Naive B cell (primary cell): ENCODE results near the gene IARS2. TPM values are rescaled to one million over a fixed set of nuclear protein-coding genes. Genes with fewer than 3 reads are reported as not detected.
A peak's percentile ranks its signal among the peaks of the same experiment; 100 is the strongest.

Source experiments
- ATAC-seq, 2 donors: fragments of 150-1000 bp; cut with Tn5 transposase; 2 replicates each; pipeline ENCODE4 v1.10.0; 2021; ENCODE audit warnings: low read depth in 2 of 2, mild to moderate bottlenecking in 2 of 2, moderate library complexity in 2 of 2
- DNase-seq: peaks from one replicate; pipeline ENCODE4 v3.0.0; 2022
- H3K27ac Mint-ChIP-seq, 6 donors: one replicate each; pipeline ENCODE4 v1.8.0; 2020 to 2022; ENCODE audit warnings: mild to moderate bottlenecking in 6 of 6, mixed read lengths in 6 of 6, moderate library complexity in 5 of 6, inconsistent platforms in 2 of 6
- H3K27me3 Mint-ChIP-seq, 3 donors: one replicate each; pipeline ENCODE4 v1.8.0; 2021 to 2022; ENCODE audit warnings: mixed read lengths in 3 of 3, mild to moderate bottlenecking in 1 of 3
- H3K36me3 Mint-ChIP-seq, 2 donors: one replicate each; pipeline ENCODE4 v1.8.0; 2020 to 2022; ENCODE audit warnings: mixed read lengths in 2 of 2, inconsistent platforms in 1 of 2, mild to moderate bottlenecking in 1 of 2
- H3K4me1 Mint-ChIP-seq, 3 donors: one replicate each; pipeline ENCODE4 v1.8.0; 2020 to 2022; ENCODE audit warnings: mixed read lengths in 3 of 3, inconsistent platforms in 1 of 3, mild to moderate bottlenecking in 1 of 3, moderate library complexity in 1 of 3
- H3K4me3 Mint-ChIP-seq, 8 donors: one replicate each; pipeline ENCODE4 v1.8.0; 2020 to 2022; ENCODE audit warnings: mild to moderate bottlenecking in 8 of 8, mixed read lengths in 8 of 8, moderate library complexity in 8 of 8, inconsistent platforms in 2 of 8
- H3K9me3 Mint-ChIP-seq, 7 donors: one replicate each; pipeline ENCODE4 v1.8.0; 2020 to 2022; ENCODE audit warnings: mixed read lengths in 7 of 7, mild to moderate bottlenecking in 5 of 7, inconsistent platforms in 2 of 7, moderate library complexity in 1 of 7
- polyA plus RNA-seq, 6 donors: library from polyadenylated mRNA; unstranded; fragments of 300-500 nt; fragmentation: Illumina TruSeq; gene quantifications; one replicate each; pipeline ENCODE4 v1.2.3, GENCODE V29; 2021; ENCODE audit warnings: low read depth in 6 of 6

IARS2 gene
- 10 to 100 TPM; 51.3 to 61.5 (median 56.8) TPM for polyA plus RNA-seq

DNA sequence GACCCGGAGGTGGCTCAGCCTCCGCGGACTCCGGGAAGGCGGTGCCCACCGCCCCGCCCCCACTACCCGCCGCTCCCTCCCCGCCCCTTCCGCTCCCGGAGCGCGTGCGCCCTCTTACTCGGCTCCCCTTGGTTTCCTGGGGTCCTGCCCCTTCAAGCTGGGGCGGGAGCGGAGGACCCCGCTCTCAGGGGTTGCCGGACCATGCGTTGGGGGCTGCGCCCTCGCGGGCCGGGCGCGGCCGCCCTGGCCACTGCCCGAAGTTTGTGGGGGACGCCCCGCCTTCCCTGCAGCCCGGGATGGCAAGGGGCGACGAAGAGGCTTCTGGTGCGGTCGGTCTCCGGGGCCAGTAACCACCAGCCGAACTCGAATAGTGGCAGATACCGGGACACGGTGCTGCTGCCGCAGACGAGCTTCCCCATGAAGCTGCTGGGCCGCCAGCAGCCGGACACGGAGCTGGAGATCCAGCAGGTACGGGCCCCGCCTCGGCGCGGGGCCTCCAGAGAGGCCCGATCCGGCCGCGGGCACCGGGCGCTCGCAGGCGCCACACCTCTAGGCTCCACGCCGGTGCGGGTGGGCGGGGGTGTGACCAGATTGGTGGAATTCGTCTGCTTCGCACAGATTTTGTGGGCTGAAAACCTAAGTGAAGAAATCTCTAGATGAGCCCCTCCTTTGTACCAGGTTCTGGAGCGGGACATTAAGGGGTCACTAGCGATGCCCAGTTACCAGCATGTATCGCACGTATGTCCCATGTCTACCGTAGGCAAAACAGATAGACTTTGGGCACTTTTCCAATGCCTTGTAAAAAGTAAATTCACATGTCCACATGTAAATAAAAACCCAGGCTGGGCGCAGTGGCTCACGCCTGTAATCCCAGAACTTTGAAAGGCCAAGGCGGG is at the start of gene IARS2:
Gene IARS2, plus strand, starts transcription at position 117 of the 896 bp plus-strand sequence. Its CDS starts 85 bp downstream, at position 202.
- peaks cover 11 to 35% (median 30%) of the 10 kb centered on the region in 3 donors for H3K4me1 Mint-ChIP-seq
- peak; percentile 85 for DNase-seq
- no peaks in the 10 kb centered on the region for H3K36me3 Mint-ChIP-seq
- ATAC-seq: peak; percentile 62 to 69
- peak within 1 kb of the TSS; percentile 40 to 91 (median 79) for H3K4me3 Mint-ChIP-seq
- peak within 1 kb of the TSS in 3 of 6 donors; percentile 11 to 68 (median 57) for H3K27ac Mint-ChIP-seq
- H3K9me3 Mint-ChIP-seq: no peaks in the 10 kb centered on the region
- no peaks in the 10 kb centered on the region for H3K27me3 Mint-ChIP-seq

DNA sequence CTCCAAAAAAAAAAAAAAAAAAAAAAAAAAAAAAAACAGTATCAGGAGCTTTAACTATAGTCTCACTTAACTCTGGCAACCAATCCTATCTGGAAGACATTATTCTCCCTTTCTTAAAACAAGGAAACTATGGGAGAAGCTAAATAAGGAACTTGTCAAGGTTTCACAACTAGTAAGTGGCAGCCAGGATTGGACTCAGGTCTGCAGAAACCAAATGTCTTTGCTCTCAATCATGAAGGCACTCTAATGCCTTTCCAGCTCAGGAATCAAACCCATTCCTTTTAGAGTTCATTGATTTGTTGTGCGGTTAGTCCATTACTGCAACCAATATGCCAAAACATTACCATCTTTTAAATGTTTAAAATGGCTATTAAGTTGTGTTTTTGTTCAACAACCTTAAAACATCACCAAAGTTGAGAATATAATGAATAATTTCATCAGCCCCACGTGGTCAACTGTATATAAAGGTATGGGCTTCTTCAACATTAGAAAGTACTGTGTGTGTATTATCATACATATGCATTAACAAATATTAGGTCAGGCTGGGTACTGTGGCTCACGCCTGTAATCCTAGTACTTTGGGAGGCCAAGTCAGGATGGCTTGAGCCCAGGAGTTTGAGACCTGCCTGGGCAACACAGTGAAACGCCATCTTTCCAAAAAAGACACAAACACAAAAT is 49.1 kb upstream of the IARS2 start:
- peaks cover 18 to 44% (median 29%) of the 10 kb centered on the region in 3 donors for H3K4me1 Mint-ChIP-seq
- peak overlapping the region; percentile 86 to 97 (median 90) for H3K4me3 Mint-ChIP-seq
- DNase-seq (no peak), ATAC-seq (no peak)
- H3K27me3 Mint-ChIP-seq: no peaks in the 10 kb centered on the region
- peak overlapping the region in 3 of 6 donors; percentile 88 to 96 (median 88) for H3K27ac Mint-ChIP-seq
- no peaks in the 10 kb centered on the region for H3K9me3 Mint-ChIP-seq
- H3K36me3 Mint-ChIP-seq: no peaks in the 10 kb centered on the region

DNA sequence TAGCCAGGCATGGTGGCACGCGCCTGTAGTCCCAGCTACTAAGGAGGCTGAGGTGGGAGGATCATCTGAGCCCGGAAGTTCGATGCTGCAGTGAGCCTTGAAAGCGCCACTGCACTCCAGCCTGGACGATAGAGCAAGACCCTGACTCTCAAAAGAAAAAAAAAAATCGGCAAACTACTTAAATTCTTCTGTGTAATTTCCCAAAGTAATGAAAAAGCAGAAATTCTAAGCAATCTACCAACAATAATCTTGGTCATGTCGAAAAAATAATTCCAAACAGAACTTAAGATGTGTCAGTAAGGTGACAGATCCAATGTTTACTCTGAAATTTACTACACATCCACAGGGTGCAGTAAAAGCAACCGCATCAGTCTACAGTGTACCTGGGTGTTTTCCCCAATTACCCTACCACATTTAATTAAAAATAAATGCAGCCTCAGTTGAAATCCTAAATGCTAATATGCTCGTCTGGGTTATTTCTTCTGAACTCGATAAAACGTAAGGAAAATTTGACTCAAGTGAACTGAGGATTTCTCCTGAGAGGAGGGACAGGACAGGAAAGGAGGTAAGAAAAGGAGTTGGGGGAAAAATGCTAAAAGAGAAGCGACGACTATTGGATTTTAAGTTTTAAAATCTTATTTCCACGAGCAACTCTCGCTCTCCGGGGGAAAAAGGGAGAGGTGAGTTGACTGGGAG is 48.4 kb upstream of the IARS2 start:
- DNase-seq: no peak
- peak overlapping the region; percentile 84 to 96 (median 89) for H3K27ac Mint-ChIP-seq

DNA sequence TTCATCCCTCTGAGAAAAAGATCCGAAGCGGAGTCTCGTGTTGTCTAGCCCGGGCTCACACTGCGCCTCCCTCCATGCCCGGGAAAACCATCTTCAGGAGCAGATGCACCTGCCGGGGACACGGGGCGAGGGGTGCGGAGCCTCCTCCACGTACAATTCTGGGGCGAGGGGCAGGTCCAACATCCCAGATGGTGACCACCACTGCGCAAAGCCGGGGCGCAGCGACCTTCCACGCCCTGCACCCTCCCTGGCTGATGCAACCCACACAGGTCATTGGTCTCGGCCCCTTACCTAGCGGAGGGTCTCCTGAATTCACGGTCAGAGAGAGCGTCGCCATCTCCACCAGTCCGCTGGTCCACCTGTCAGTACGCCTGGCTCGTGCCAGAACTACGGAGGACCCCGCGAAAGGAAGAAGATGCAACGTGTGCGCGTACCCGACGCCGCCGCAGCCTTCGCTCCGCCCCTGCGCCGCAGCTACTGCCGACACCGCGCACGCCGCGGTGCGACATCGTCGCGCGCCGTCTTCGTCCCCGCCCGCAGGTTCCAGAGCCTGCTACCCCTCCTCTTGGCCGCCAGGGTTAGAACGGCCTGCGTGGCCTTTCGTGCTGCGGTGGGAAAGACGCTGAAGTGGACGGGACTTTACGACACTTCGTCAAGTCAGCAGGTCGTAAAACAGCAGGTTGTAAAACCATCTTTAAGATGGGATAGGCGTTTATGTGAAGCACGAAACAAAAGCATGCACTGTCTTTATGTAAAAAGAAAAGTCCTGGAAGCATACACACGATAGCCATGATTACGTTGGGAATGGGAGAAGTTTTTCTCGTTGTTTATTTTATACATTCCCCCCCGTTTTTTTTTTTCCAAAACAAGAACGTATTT is 47.6 kb upstream of the IARS2 start, which contains the start of gene EPRS1:
Gene EPRS1, minus strand, starts transcription at position 454 of the 879 bp plus-strand sequence. Its CDS starts 117 bp downstream, at position 337.
- DNase-seq (peak; percentile 95), ATAC-seq (peak; percentile 98)
- Mint-ChIP-seq H3K4me3 (peak within 1 kb of the TSS; percentile 86 to 97 (median 90)), H3K36me3 (no peaks in the 10 kb centered on the region), H3K9me3 (no peaks in the 10 kb centered on the region), H3K4me1 (peaks cover 18 to 44% (median 29%) of the 10 kb centered on the region in 3 donors), H3K27me3 (no peaks in the 10 kb centered on the region), H3K27ac (peak within 1 kb of the TSS; percentile 84 to 96 (median 89))

More for the DNA sequence above, 48.4 kb upstream of the IARS2 start:
- Mint-ChIP-seq H3K27me3 (no peaks in the 10 kb centered on the region), H3K4me1 (peaks cover 18 to 44% (median 29%) of the 10 kb centered on the region in 3 donors), H3K9me3 (no peaks in the 10 kb centered on the region), H3K4me3 (peak overlapping the region; percentile 86 to 97 (median 90)), H3K36me3 (no peaks in the 10 kb centered on the region)
- ATAC-seq: no peak

DNA sequence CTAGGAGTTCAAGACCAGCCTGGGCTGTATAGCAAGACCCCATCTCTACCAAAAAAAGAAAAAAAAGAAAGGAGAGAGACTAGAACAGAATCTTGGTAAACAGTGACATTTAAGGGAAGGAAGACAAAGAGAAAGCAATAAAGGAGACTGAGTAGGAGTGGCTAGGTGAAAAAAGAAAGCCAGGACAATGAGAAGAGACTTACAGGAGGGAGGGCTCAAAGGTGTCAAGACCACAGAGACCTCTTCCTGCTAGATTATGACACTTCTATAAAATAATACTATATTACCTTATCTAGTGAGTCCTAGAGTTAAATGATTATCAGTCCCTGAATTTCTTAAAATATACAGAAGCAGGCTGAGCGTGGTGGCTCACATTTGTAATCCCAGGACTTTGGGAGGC is 37.6 kb upstream of the IARS2 start:
- peaks cover 0 to 3% (median 0%) of the 10 kb centered on the region in 3 donors for H3K4me1 Mint-ChIP-seq
- no peak for DNase-seq
- H3K36me3 Mint-ChIP-seq: peaks cover 0 to 2% of the 10 kb centered on the region in 2 donors
- no peak for ATAC-seq
- H3K27me3 Mint-ChIP-seq: no peaks in the 10 kb centered on the region
- H3K9me3 Mint-ChIP-seq: peaks cover 0 to under 1% (median 0%) of the 10 kb centered on the region in 7 donors
- H3K27ac Mint-ChIP-seq: peak overlapping the region in 2 of 6 donors; percentile 15 to 33
- H3K4me3 Mint-ChIP-seq: no peak overlapping the region

DNA sequence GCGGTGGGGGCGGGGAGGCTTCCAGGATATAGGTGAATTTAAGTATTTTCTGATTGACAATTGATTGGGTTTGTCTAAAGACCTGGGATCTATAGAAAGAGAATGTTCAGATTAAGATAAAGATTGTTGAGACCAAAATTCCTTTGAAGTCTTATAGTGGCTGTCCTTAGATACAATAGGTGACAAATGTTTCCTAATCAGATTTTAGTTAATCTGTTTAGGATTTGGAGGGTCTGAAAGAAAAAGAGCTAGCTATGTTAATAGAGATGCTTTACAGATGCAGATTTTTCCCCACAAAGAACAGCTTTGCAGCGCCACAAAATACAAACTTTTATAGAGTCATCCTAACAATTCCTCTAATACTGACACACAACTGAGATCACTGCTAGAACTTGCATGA is 33.1 kb upstream of the IARS2 start:
- H3K4me3 Mint-ChIP-seq: no peak overlapping the region
- peaks cover 7 to 33% of the 10 kb centered on the region in 2 donors for H3K36me3 Mint-ChIP-seq
- no peak for DNase-seq
- no peak for ATAC-seq
- peaks cover 0 to 2% (median 0%) of the 10 kb centered on the region in 7 donors for H3K9me3 Mint-ChIP-seq
- H3K27ac Mint-ChIP-seq: peak overlapping the region in 1 of 6 donors; percentile 57
- peaks cover 0 to 4% (median 0%) of the 10 kb centered on the region in 3 donors for H3K4me1 Mint-ChIP-seq
- H3K27me3 Mint-ChIP-seq: no peaks in the 10 kb centered on the region

DNA sequence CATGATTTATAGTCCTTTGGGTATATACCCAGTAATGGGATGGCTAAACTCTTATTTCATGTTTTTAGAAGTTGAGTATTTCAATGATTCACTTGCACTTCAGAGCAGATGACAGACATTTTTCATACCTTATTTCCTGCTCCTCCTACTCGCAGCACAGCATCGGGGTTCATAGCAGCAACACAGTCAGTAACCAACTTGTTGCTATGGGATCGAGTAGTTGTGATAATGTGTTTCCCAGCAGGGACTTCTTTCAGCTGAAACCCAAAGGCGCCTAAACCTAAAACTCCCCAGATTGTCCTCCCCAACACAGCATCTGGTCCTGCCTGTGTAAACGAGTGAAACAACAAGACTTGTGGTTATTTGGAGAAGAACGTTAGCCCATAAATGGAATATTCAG is 31.3 kb upstream of the IARS2 start:
- Mint-ChIP-seq H3K27ac (no peak overlapping the region), H3K36me3 (peaks cover 7 to 40% of the 10 kb centered on the region in 2 donors), H3K4me1 (peaks cover 0 to 4% (median 0%) of the 10 kb centered on the region in 3 donors), H3K9me3 (peaks cover 0 to 2% (median 0%) of the 10 kb centered on the region in 7 donors), H3K27me3 (no peaks in the 10 kb centered on the region), H3K4me3 (no peak overlapping the region)
- no peak for DNase-seq
- no peak for ATAC-seq

DNA sequence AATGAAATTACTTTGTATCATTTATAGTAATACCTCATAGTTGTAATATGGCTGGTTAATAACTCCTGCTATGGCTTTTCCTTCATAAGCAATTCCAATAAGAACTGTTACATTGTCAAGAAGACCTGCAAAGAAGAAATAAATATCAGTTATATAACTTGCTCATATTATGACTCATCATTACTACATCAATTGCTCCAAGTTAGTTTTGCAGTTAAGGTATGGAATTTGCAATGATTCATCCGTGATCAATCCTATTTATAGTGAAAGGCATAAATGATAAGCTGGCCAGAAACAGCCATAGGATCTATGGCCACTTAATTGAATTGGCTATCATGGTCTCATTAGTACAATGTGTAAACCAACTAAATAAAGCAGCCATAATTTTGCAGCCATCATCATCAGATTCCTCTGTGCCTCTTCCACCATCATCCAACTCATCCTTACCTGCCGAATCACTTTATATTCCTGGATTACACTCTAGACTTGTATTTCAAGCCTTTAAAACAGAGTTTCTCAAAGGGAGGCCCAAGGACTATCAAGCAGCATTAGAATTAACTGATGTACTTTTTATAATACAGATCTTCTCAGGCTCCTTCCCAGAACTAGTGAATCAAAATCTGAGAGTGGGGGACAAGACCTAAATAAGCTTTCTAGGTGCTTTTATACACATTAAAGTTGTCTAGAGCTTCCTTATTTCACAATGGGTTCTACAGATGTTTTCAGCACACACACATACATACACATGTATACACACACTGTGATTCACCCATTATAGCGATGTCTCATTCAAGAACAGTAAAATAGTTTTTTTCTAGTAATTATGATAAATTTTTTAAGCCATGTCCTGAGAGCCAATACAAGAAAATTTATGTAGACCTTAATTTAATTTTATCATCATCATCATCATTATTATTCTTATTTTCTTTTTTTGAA is 26.4 kb upstream of the IARS2 start:
- no peak overlapping the region for H3K27ac Mint-ChIP-seq
- no peak for DNase-seq

DNA sequence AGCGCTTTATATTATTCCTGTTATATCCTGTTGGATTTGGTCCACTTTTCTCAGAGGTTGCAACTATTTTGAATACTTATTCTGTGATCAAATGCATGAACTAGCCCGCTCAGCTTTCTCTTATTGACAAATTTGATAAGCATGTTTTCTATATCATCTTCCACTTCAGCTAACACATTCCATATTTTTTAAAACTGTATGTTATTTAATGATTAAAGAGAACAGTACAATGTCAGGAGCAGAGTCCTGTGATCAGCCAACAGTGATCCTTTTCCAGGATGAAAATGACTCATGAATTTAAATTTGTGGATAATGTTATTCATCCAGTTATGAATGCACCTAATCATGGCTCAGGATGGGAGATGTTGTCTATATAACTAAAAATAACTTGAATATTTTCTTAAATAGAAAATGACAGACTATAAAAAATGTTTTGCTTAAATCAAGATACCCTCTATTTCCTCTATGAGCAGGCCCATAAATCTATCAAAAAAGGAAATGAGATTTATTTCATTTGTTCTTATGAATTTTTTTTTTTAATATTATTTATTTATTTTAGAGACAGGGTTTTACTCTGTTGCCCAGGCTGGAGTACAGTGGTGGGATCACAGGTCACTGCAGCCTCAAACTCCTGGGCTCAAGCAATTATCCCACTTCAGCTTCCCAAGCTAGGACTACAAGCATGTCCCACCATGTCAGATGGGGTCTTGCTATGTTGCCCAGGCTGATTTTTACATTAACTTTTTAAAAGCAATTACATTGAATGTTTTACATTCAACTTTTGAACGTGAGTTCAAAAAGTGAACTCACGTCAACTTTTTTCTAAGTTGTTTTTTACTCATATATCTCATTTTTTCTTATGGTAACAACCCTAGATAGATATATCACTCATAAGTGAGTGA is 16.8 kb upstream of the IARS2 start:
- Mint-ChIP-seq H3K27ac (peak overlapping the region in 1 of 6 donors; percentile 18), H3K27me3 (no peaks in the 10 kb centered on the region), H3K4me1 (peaks cover 0 to 10% (median 8%) of the 10 kb centered on the region in 3 donors), H3K4me3 (no peak overlapping the region), H3K9me3 (no peaks in the 10 kb centered on the region), H3K36me3 (peaks cover 13 to 16% of the 10 kb centered on the region in 2 donors)
- no peak for DNase-seq
- ATAC-seq: no peak

More for the DNA sequence above, 26.4 kb upstream of the IARS2 start:
- H3K27me3 Mint-ChIP-seq: no peaks in the 10 kb centered on the region
- no peak for ATAC-seq
- H3K4me3 Mint-ChIP-seq: peak overlapping the region in 2 of 8 donors; percentile 33 to 35
- peaks cover 7 to 37% of the 10 kb centered on the region in 2 donors for H3K36me3 Mint-ChIP-seq
- H3K9me3 Mint-ChIP-seq: no peaks in the 10 kb centered on the region
- H3K4me1 Mint-ChIP-seq: peaks cover 0 to 4% (median 0%) of the 10 kb centered on the region in 3 donors

DNA sequence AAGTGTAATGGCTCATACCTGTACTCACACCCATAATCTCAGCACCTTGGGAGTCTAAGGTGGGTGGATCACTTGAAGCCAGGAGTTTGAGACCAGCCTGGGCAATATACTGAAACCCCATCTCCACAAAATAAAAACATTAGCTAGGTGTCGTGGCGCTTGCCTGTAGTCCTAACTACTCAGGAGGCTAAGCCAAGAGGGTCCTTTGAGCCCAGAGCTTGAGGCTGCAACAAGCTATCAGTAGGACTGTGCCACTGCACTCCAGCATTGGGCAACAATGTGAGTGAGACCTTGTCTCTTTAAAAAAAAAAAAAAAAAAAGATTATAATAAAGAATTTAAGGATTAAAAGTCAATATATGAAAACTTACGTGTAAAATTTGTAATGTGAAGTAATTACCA is 16.0 kb upstream of the IARS2 start:
- Mint-ChIP-seq H3K27ac (no peak overlapping the region), H3K36me3 (peaks cover 13 to 16% of the 10 kb centered on the region in 2 donors), H3K27me3 (no peaks in the 10 kb centered on the region), H3K4me3 (no peak overlapping the region), H3K4me1 (peaks cover 0 to 10% (median 8%) of the 10 kb centered on the region in 3 donors), H3K9me3 (no peaks in the 10 kb centered on the region)
- DNase-seq (no peak), ATAC-seq (no peak)
